Measurements from ENCODE around the gene SNX7.

DNA sequence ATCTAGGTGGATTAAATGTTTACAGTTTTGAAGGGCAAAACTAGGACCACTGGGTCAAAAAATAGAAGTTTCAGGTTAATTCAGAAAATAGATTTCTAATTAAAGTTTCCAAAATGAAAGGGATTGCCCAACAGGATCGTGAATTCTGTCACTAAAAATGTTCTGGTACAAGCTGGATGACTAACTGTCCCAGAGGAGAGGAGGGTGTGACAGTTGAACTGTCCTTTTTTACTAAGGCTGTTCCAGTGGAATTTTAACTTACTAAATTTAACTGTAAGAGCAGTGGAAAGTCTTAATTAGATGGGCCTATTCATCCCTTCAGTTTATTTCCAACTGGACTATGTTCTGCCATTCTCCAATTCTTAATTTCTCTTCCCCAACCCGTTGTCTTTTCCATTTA, 7.2 kb downstream of the SNX7 start:
- TF ChIP-seq CHD2 (IDR thresholded peaks at IDR 0.05; ENCODE audit: low read length, partially characterized antibody) (no peak), CTCF (IDR thresholded peaks at IDR 0.05) (no peak), RAD21 (IDR thresholded peaks at IDR 0.05; ENCODE audit: low read length) (no peak)
- TF ChIP-seq, protein P1, sequence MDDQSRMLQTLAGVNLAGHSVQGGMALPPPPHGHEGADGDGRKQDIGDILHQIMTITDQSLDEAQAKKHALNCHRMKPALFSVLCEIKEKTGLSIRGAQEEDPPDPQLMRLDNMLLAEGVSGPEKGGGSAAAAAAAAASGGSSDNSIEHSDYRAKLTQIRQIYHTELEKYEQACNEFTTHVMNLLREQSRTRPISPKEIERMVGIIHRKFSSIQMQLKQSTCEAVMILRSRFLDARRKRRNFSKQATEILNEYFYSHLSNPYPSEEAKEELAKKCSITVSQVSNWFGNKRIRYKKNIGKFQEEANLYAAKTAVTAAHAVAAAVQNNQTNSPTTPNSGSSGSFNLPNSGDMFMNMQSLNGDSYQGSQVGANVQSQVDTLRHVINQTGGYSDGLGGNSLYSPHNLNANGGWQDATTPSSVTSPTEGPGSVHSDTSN (IDR thresholded peaks at IDR 0.05): no peak
